Measurements from ENCODE around the gene RIPOR2.

Gene RIPOR2

GRCh38 chr6:24935366-24936152, at the start of gene RIPOR2:
RIPOR2 (minus strand) TSS chr6:24935960; CDS start chr6:24935898, 62 bp downstream.
- in situ Hi-C loops (cut with HindIII; ENCODE audit: low sequenced_read_pairs), result no loop called here
- no peak for DNase-seq (ENCODE audit: low read depth, low spot score)
- H3K4me3 ChIP-seq (ENCODE audit: low read depth, low read length), result no peak within 1 kb of the TSS
- TF ChIP-seq CTCF (IDR thresholded peaks at IDR 0.05; ENCODE audit: low read depth, low read length), result no peak

- no peak for TF ChIP-seq CTCF (IDR thresholded peaks at IDR 0.05; ENCODE audit: low read depth, low read length)
- no peak for DNase-seq (ENCODE audit: low read depth, low spot score)
- in situ Hi-C loops (cut with HindIII; ENCODE audit: low sequenced_read_pairs), result no loop called here
- H3K4me3 ChIP-seq (ENCODE audit: low read depth, low read length), result no peak overlapping the region
These were observed 49.6 kb upstream of the RIPOR2 start for GRCh38 chr6:24985323-24985722.

GRCh38 chr6:24982231-24982630, 46.5 kb upstream of the RIPOR2 start:
- in situ Hi-C loops (cut with HindIII; ENCODE audit: low sequenced_read_pairs), result no loop called here
- no peak for TF ChIP-seq CTCF (IDR thresholded peaks at IDR 0.05; ENCODE audit: low read depth, low read length)
- no peak for DNase-seq (ENCODE audit: low read depth, low spot score)
- no peak overlapping the region for H3K4me3 ChIP-seq (ENCODE audit: low read depth, low read length)

GRCh38 chr6:24981386-24981760, 45.6 kb upstream of the RIPOR2 start:
- DNase-seq (ENCODE audit: low read depth, low spot score), result peak; percentile 41
- in situ Hi-C loops (cut with HindIII; ENCODE audit: low sequenced_read_pairs), result no loop called here
- no peak overlapping the region for H3K4me3 ChIP-seq (ENCODE audit: low read depth, low read length)
- TF ChIP-seq CTCF (IDR thresholded peaks at IDR 0.05; ENCODE audit: low read depth, low read length), result no peak

- DNase-seq (ENCODE audit: low read depth, low spot score), result no peak
- in situ Hi-C loops (cut with HindIII; ENCODE audit: low sequenced_read_pairs), result no loop called here
- H3K4me3 ChIP-seq (ENCODE audit: low read depth, low read length), result no peak overlapping the region
- TF ChIP-seq CTCF (IDR thresholded peaks at IDR 0.05; ENCODE audit: low read depth, low read length), result no peak
These were observed 45.0 kb upstream of the RIPOR2 start for GRCh38 chr6:24980507-24981385.

- no peak for TF ChIP-seq CTCF (IDR thresholded peaks at IDR 0.05; ENCODE audit: low read depth, low read length)
- in situ Hi-C loops (cut with HindIII; ENCODE audit: low sequenced_read_pairs), result no loop called here
- no peak for DNase-seq (ENCODE audit: low read depth, low spot score)
- no peak overlapping the region for H3K4me3 ChIP-seq (ENCODE audit: low read depth, low read length)
These were observed 43.4 kb upstream of the RIPOR2 start for GRCh38 chr6:24979176-24979575.

Data from astrocyte of the spinal cord (primary cell).